IPS-18c (cell line): ENCODE measurements around the gene NTF3.

Experiments used
- H3K4me3 ChIP-seq: 2 replicates; pipeline ENCODE4 v1.7.0; 2013; ENCODE audit warnings: low read depth, mild to moderate bottlenecking, low read length, moderate library complexity; ENCODE audit not compliant: insufficient read depth
- H3K9me3 ChIP-seq: one replicate; pipeline ENCODE4 v1.6.1; 2013; ENCODE audit warnings: mild to moderate bottlenecking, low read length, moderate library complexity; ENCODE audit not compliant: control insufficient read depth, insufficient read depth

NTF3 gene

DNA sequence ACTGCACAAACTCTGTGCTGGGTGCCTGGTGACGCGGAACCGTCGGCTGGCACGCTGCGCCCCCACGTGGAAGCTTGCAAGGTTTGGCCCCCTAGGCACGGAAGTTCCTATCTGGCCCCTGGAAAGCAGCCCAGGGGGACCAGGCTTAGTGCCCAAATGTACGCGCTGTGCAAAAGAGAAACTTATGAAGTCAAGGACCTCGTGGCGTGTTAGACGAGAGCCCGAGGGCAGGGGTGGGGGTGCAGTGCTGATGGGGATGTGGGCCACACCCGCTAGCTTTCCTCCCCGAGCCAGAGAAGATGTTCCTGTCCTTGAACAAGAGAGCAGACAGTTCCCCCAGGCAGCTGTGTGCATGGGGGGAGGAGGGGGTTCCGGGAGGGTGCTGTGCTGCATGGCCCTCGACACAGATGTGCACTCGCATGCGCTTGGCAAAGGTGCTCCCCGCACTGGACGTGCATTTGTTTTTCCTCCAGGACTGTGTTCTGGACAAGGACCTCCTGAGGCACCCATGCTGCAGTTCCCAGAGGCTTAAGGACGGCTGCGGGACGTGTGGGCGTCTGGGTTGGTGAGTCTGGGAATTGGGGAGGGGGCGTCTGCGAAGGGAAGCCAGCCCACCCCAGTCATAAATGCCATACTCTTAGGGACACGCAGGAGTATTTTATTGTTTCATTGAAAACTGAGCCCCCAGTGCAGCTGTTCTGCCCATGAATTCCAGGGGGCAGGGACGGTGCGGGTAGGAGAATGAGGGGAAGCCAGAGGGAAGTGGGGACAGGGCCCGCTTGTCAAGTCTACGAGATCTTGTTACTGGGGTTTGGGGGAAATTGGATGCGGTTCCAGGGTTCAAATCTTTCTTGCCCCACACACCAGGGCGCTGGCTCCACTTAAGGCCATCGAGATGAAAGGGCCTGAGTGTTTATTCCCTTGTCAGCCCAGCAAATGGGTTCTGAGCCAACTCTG lies 80.0 kb downstream of the NTF3 start:
- no peak overlapping the region for H3K4me3 ChIP-seq
- no peaks in the 10 kb centered on the region for H3K9me3 ChIP-seq

DNA sequence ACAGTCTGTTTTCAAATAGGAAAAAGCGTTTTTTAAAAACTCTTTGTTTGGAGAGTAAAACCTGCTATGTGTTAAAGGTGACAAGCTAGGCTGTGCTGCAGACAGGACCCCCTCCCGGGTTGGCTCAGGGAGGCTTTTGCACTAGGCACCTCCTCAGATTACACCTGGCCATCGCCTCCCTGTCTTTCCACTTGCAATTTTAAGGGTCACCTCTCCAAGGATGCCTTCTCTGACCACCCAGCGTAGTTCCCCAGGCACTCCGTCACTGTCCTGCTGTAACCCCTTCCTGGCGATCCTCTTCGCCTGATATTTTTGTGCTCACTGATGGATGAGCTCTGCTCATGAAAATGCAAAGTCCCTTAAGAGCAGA lies 80.7 kb downstream of the NTF3 start:
- Histone ChIP-seq H3K9me3 (no peaks in the 10 kb centered on the region), H3K4me3 (no peak overlapping the region)

DNA sequence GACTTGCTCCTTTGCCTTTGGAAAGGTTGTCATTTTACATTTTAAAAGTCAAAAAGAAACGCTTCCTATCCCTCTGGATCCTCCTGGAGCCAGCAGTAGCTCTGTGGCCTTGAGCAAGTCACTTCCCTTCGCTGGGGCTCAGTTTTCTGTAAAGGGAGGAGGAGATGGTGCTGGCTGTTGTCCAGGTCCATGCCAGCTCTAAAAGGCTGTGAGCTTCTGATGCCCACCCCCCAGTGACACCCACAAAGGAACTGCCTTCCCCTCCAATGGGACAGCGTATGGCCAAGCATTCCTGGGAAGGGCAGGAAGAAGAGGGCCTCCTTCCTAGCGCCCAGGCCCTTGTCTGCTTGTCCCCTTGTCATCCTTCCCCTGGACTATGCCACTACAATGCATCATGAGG lies 81.5 kb downstream of the NTF3 start:
- Histone ChIP-seq H3K4me3 (no peak overlapping the region), H3K9me3 (no peaks in the 10 kb centered on the region)

- no peaks in the 10 kb centered on the region for H3K9me3 ChIP-seq
- no peak overlapping the region for H3K4me3 ChIP-seq
These were observed 82.1 kb downstream of the NTF3 start for GRCh38 chr12:5514016-5514415.

DNA sequence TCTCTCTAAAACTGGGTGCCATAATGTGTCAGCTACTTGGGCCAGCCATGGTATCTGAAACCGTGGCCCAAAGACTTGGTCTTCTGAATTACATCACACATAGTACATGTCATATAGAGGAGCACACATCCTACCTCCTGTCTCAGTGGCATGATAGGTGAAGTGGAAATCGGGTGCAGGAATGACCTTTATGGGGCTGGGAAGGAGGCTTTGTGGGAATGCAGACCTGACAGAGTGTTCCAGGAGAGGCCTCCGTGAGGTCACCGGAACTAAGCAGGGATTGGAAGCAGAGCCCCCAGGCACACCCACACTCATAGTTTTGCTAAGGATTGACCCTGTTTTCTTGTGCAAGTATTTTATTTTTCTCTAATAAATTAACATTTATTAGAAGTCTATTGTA lies 82.6 kb downstream of the NTF3 start:
- Histone ChIP-seq H3K9me3 (no peaks in the 10 kb centered on the region), H3K4me3 (no peak overlapping the region)

- no peak overlapping the region for H3K4me3 ChIP-seq
- no peaks in the 10 kb centered on the region for H3K9me3 ChIP-seq
These were observed 83.5 kb downstream of the NTF3 start for GRCh38 chr12:5515458-5515857.

- no peak overlapping the region for H3K4me3 ChIP-seq
- H3K9me3 ChIP-seq, result no peaks in the 10 kb centered on the region
These were observed 84.7 kb downstream of the NTF3 start for GRCh38 chr12:5516371-5517241.

- H3K9me3 ChIP-seq, result no peaks in the 10 kb centered on the region
- no peak overlapping the region for H3K4me3 ChIP-seq
These were observed 86.9 kb downstream of the NTF3 start for GRCh38 chr12:5518584-5519365.

- Histone ChIP-seq H3K4me3 (no peak overlapping the region), H3K9me3 (no peaks in the 10 kb centered on the region)
These were observed 88.1 kb downstream of the NTF3 start for GRCh38 chr12:5520037-5520436.

DNA sequence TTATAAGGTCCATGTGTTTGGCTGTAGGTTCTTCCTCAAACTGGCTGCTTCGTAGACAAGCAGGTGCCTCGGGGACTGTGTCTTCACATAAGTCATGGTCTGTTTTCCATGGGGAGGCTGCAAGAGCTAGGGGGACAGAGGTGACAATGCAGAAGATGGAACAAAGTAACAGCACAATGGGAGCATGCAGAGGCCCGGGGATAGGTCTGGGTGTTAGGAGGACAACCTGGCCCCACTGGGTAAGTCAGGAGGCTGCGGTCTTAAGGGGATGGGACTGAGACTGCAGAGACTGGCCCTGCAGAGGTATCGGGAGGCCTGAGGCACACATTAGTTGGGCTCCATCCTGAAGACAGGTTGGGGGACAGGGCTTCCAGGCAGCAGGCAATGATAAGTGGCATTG lies 88.9 kb downstream of the NTF3 start:
- H3K4me3 ChIP-seq, result no peak overlapping the region
- H3K9me3 ChIP-seq, result no peaks in the 10 kb centered on the region

- no peak overlapping the region for H3K4me3 ChIP-seq
- no peaks in the 10 kb centered on the region for H3K9me3 ChIP-seq
These were observed 89.8 kb downstream of the NTF3 start for GRCh38 chr12:5521456-5522325.

DNA sequence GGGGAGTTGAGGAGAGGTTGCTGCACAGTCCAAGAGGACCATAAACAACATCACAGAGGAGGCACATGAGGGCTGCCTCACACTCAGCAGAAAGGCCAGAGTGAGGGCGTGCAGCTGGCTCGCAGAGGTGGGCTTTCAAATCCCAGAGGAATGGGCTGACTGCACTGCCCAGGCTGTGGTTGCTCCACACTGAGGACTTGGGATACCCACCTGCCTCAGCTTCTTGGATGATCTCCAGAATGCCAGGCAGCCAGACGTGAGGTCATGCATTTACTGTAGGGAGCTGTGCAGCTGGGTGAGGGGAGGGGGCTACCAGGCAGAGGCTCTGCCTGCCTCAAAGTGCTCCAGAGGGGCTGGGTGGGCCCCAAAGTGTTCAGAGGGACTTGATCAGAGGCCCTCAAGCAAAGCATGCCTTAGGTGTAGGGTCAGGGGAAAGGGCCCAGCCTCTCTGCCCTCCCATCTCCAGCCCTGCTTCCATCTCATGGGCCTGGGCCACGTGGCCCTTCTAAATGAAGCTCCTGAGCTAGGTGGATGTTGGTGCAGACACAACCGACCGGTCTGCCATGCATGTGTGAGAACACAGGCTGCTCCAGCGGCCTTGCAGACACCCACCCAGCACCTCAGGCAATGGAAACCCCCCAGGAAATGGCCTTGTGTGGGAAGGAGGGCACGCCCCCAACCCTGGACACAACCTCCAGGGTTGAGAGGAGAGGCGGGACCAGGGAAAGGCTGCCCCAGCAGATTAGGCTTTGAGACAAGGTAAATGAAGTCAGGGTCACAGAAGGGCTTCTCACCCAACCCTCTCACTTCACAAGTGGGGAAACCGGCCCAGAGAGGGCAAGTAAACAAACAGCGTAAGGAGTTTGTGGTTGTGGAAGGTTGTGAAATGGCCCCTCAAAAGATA lies 90.8 kb downstream of the NTF3 start:
- no peak overlapping the region for H3K4me3 ChIP-seq
- H3K9me3 ChIP-seq, result no peaks in the 10 kb centered on the region

DNA sequence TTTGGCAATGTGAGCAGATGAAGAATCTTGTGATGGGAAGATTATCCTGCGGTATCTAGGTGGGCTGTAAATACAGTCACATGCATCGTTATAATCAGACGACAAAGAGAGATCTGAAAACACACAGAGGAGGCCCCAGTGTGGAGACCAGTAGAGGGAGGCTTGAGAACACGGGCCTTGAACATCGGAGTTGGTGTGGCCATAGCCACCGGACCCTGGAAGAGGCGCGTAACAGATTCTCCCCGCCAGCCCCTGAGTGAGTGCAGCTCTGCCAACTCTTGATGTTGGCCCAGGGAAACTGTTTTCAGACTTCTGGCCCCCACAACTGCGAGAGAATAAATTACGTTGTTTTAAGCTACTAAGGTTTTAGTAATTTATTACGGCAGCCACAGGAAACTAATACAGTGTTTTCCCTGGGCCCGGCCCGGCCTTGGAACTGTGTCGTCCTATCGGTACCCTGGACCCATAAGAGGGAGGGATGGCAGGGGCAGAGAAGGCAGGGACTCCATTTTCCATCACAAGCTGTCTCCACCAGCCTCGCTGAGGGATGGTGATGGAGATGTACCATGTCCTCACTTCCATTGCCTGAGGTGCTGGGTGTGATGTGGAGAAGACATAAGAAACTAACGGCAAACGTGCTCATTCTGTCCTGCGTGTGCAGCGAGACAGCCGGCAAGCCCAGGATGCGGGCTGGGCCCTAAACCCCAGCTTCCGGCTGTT lies 91.6 kb downstream of the NTF3 start:
- no peaks in the 10 kb centered on the region for H3K9me3 ChIP-seq

GRCh38 chr12:5524116-5524768 lies 92.3 kb downstream of the NTF3 start:
- no peaks in the 10 kb centered on the region for H3K9me3 ChIP-seq
- no peak overlapping the region for H3K4me3 ChIP-seq

More for the DNA sequence above, 91.6 kb downstream of the NTF3 start:
- H3K4me3 ChIP-seq, result no peak overlapping the region
